Endothelial cell of umbilical vein (primary cell): Measurements from ENCODE around the gene DIAPH1. TPM values are rescaled to one million over a fixed set of nuclear protein-coding genes. Genes with fewer than 3 reads are reported as not detected.
A peak's percentile ranks its signal among the peaks of the same experiment; 100 is the strongest.

Experiments
- BruUV-seq: library from RNA; stranded (reverse); fragments of 400-500 nt; replicated peaks from 2 replicates; lab custom pipeline; 2021; lab: Mats Ljungman, UMichigan
- CTCF ChIA-PET: fragments of 300-600, 350-600 bp; sonication (Branson Sonifier 250); formaldehyde crosslinking; loops from one replicate; lab custom pipeline; 2021; ENCODE audit warnings: antibody characterized with exemption, inconsistent platforms; lab: Charles Lee
- POLR2A ChIA-PET: fragments of 300-600, 350-600 bp; sonication (Branson Sonifier 250); formaldehyde crosslinking; loops from one replicate; lab custom pipeline; 2021; ENCODE audit warnings: antibody characterized with exemption, inconsistent platforms; lab: Charles Lee
- DNase-seq: peaks from one replicate; pipeline ENCODE4 v3.0.0-alpha.2; 2011; ENCODE audit warnings: low read depth, low spot score
- FAIRE-seq: peaks from 2 replicates; lab custom pipeline; 2011; peaks lifted over from hg19 to GRCh38; lab: Jason Lieb, UNC
- H2AFZ ChIP-seq: 2 replicates; pipeline ENCODE4 v1.6.0; 2012; ENCODE audit warnings: low read depth, low read length, control low read depth, inconsistent platforms
- H3K27ac ChIP-seq: 2 replicates; pipeline ENCODE4 v1.5.1; 2011; ENCODE audit warnings: low read depth, mild to moderate bottlenecking, control low read depth, low read length, moderate library complexity; ENCODE audit not compliant: insufficient read depth
- H3K27me3 ChIP-seq, 2 experiments: 2 replicates each; pipeline versions ENCODE4 v1.6.0 to v1.6.1; 2011; ENCODE audit warnings: low read length in 2 of 2, mixed read lengths in 1 of 2; ENCODE audit not compliant: control insufficient read depth in 2 of 2, insufficient read depth in 2 of 2
- H3K36me3 ChIP-seq, 2 experiments: 2 replicates in 1 of 2; 3 replicates in 1 of 2; pipeline ENCODE4 v1.5.1; 2011; ENCODE audit warnings: low read length in 2 of 2, mild to moderate bottlenecking in 1 of 2, moderate library complexity in 1 of 2; ENCODE audit not compliant: control insufficient read depth in 2 of 2, insufficient read depth in 2 of 2; ENCODE audit errors: extremely low read depth in 1 of 2
- H3K4me1 ChIP-seq: 3 replicates; pipeline ENCODE4 v1.5.1; 2011; ENCODE audit warnings: mild to moderate bottlenecking, low read length; ENCODE audit not compliant: control insufficient read depth, insufficient read depth; ENCODE audit errors: extremely low read depth
- H3K4me2 ChIP-seq: 2 replicates; pipeline ENCODE4 v1.6.1; 2011; ENCODE audit warnings: low read length, control low read depth, mixed read lengths; ENCODE audit not compliant: insufficient read depth
- H3K4me3 ChIP-seq, 3 experiments: fragments of 200-600 bp in 1 of 3; sonication (generic), shearing (Covaris generic) in 1 of 3; replicated peaks in 1 of 3; 2 replicates each; pipeline ENCODE4 v1.5.1; 2011 to 2016; ENCODE audit warnings: control low read depth in 3 of 3, low read length in 3 of 3, mild to moderate bottlenecking in 2 of 3, inconsistent platforms in 1 of 3, low read depth in 1 of 3, moderate library complexity in 1 of 3; ENCODE audit not compliant: insufficient read depth in 1 of 3
- H3K79me2 ChIP-seq: 2 replicates; pipeline ENCODE4 v1.6.0; 2012; ENCODE audit warnings: low read length, inconsistent platforms; ENCODE audit not compliant: control insufficient read depth, insufficient read depth
- H3K9ac ChIP-seq: replicated peaks from 2 replicates; pipeline ENCODE3; 2011; ENCODE audit warnings: low read length, control low read depth; ENCODE audit not compliant: insufficient read depth; ENCODE audit errors: extremely low read depth
- H3K9me1 ChIP-seq: replicated peaks from 3 replicates; pipeline ENCODE4 v1.6.0; 2011; ENCODE audit warnings: mild to moderate bottlenecking, low read length; ENCODE audit not compliant: control insufficient read depth, insufficient read depth; ENCODE audit errors: extremely low read depth
- H3K9me3 ChIP-seq: replicated peaks from 2 replicates; pipeline ENCODE4 v1.5.1; 2012; ENCODE audit warnings: low read length, inconsistent platforms; ENCODE audit not compliant: control insufficient read depth, insufficient read depth
- H4K20me1 ChIP-seq: replicated peaks from 2 replicates; pipeline ENCODE3; 2011; ENCODE audit warnings: mild to moderate bottlenecking, low read length; ENCODE audit not compliant: control insufficient read depth, insufficient read depth; ENCODE audit errors: extremely low read depth
- EZH2 ChIP-seq: IDR thresholded peaks from 2 replicates; pipeline ENCODE4 v1.6.1; 2012; ENCODE audit warnings: borderline replicate concordance, low read depth, mild to moderate bottlenecking, moderate library complexity, low read length, inconsistent platforms; ENCODE audit not compliant: severe bottlenecking
- FOS ChIP-seq: IDR thresholded peaks from 2 replicates; pipeline ENCODE4 v1.6.1; 2011; ENCODE audit warnings: mild to moderate bottlenecking, low read length, moderate library complexity, borderline replicate concordance; ENCODE audit not compliant: insufficient read depth
- GATA2 ChIP-seq: IDR thresholded peaks from 2 replicates; pipeline ENCODE4 v1.7.0; 2011; ENCODE audit warnings: low read depth, mild to moderate bottlenecking, moderate library complexity, mixed read lengths, low read length; ENCODE audit not compliant: insufficient read length, insufficient read depth
- JUN ChIP-seq: IDR thresholded peaks from 2 replicates; pipeline ENCODE4 v1.6.1; 2011; ENCODE audit warnings: borderline replicate concordance, low read depth; ENCODE audit not compliant: insufficient read length, insufficient read depth
- MYC ChIP-seq: IDR thresholded peaks from one replicate; pipeline ENCODE4 v1.6.1; 2011; ENCODE audit warnings: mild to moderate bottlenecking, low read depth, low read length
- POLR2A ChIP-seq: IDR thresholded peaks from 2 replicates; pipeline ENCODE4 v1.6.1; 2012; ENCODE audit warnings: low read depth, mild to moderate bottlenecking, control low read depth, low read length
- POLR2AphosphoS5 ChIP-seq: IDR thresholded peaks from 2 replicates; pipeline ENCODE4 v1.6.1; 2012; ENCODE audit warnings: low read depth, mild to moderate bottlenecking, control low read depth, low read length, moderate library complexity; ENCODE audit not compliant: insufficient read depth
- dilution Hi-C: fragments of 300-500 bp; cut with MboI; formaldehyde crosslinking; loops from one replicate; pipeline ENCODE4 v1.15.0; 2019; ENCODE audit warnings: low sequenced_read_pairs; ENCODE audit not compliant: extremely low pct_ligation_motif_present
- intact Hi-C: fragments of 100-400 bp; cut with micrococcal nuclease; formaldehyde crosslinking; loops from one replicate; pipeline ENCODE4 v1.10.0; 2022
- polyA plus RNA-seq, 4 experiments: library from polyadenylated mRNA; depleted of rRNA in 3 of 4; stranded (reverse) in 3 of 4; unstranded in 1 of 4; fragments of >200 nt; gene quantifications; 2 replicates each; pipeline versions ENCODE4 v1.2.1 to v1.2.3, GENCODE V29; 2011 to 2012; ENCODE audit warnings: missing spikeins in 1 of 4
- total RNA-seq: library from RNA; stranded (reverse); gene quantifications from 2 replicates; pipeline ENCODE4 v1.2.3, GENCODE V29; 2021
- TF ChIP-seq, protein P1 (sequence below): IDR thresholded peaks from 2 replicates; pipeline ENCODE4 v1.6.1; 2011; ENCODE audit not compliant: insufficient read depth, insufficient read length

The DIAPH1 gene
- total and polyA plus RNA-seq, 2 donors (not counting 3 experiments of a cell fraction or from before 2014, with no cell fraction given): 68.6 to 105 TPM

- no peaks in the 10 kb centered on the region for H3K9me1 ChIP-seq
- H3K36me3 ChIP-seq: no peaks in the 10 kb centered on the region
- H3K9me3 ChIP-seq: no peaks in the 10 kb centered on the region
- no peak overlapping the region for H3K4me2 ChIP-seq
- ChIA-PET CTCF (interaction anchor here (0.8 to 3.4 kb wide), 6 partner anchors 10 to 122 kb away, joined by 3 to 17 read pairs (median 7); partner anchors contain the start of genes PCDHGA10, PCDHGA11 and PCDHGA12), POLR2A (no interaction called here)
- no peak overlapping the region for H3K9ac ChIP-seq
- no peak overlapping the region for H3K27ac ChIP-seq
- intact Hi-C loops: no loop called here
- FAIRE-seq (peak; percentile 24), DNase-seq (no peak)
- peaks cover 5% of the 10 kb centered on the region for H3K4me1 ChIP-seq
- dilution Hi-C loops: no loop called here
- BruUV-seq: no TSS peak
- no peaks in the 10 kb centered on the region for H4K20me1 ChIP-seq
- H3K79me2 ChIP-seq: no peaks in the 10 kb centered on the region
- H3K27me3 ChIP-seq: no peaks in the 10 kb centered on the region
- no peak overlapping the region for H2AFZ ChIP-seq
- no peak for TF ChIP-seq MYC
- no peak for TF ChIP-seq POLR2A
- H3K4me3 ChIP-seq: no peak overlapping the region
Observed at GRCh38 chr5:141534492-141535213, 84.1 kb downstream of the DIAPH1 start.

DNA sequence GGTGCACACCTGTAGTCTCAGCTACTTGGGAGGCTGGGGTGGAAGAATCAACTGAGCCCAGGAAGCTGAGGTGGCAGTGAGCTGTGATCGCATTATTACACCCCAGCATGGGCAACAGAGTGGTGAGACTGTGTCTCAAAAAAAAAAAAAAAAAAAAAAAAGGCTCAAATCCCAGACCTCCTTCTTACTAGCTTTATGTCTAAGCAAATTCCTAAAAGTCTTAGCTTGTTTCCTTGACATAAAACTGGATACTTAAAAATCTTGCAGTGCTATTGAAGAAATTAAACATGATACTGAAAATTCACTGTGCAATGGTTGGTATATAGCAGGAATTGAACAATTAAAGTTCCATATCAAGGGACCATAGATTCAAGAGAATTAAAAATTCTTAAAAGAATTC, 84.9 kb downstream of the DIAPH1 start:
- no TSS peak for BruUV-seq
- TF ChIP-seq MYC (no peak), GATA2 (no peak), JUN (no peak), EZH2 (no peak), POLR2AphosphoS5 (no peak), POLR2A (no peak), FOS (no peak)
- TF ChIP-seq, protein P1, sequence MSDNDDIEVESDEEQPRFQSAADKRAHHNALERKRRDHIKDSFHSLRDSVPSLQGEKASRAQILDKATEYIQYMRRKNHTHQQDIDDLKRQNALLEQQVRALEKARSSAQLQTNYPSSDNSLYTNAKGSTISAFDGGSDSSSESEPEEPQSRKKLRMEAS: no peak
- H3K4me3 ChIP-seq: no peak overlapping the region
- H3K79me2 ChIP-seq: no peaks in the 10 kb centered on the region
- no peak overlapping the region for H3K4me2 ChIP-seq
- intact Hi-C loops: no loop called here
- CTCF ChIA-PET: interaction anchor here (1.2 to 3.4 kb wide), 7 partner anchors 9 to 126 kb away, joined by 3 to 17 read pairs (median 7); partner anchors contain the start of genes PCDHGA11, PCDHGA12 and PCDHGB6
- dilution Hi-C loops: no loop called here
- H3K9me1 ChIP-seq: no peaks in the 10 kb centered on the region
- no peaks in the 10 kb centered on the region for H3K27me3 ChIP-seq
- H3K4me1 ChIP-seq: peaks cover 5% of the 10 kb centered on the region
- no peaks in the 10 kb centered on the region for H3K36me3 ChIP-seq
- no peak overlapping the region for H2AFZ ChIP-seq
- no peak for DNase-seq
- H3K27ac ChIP-seq: no peak overlapping the region
- H3K9ac ChIP-seq: no peak overlapping the region
- H4K20me1 ChIP-seq: no peaks in the 10 kb centered on the region
- H3K9me3 ChIP-seq: no peaks in the 10 kb centered on the region
- FAIRE-seq: no peak
- POLR2A ChIA-PET: no interaction called here
